Measurements from ENCODE around the gene PATL2.
A peak's percentile ranks its signal among the peaks of the same experiment; 100 is the strongest.

Gene PATL2

DNA sequence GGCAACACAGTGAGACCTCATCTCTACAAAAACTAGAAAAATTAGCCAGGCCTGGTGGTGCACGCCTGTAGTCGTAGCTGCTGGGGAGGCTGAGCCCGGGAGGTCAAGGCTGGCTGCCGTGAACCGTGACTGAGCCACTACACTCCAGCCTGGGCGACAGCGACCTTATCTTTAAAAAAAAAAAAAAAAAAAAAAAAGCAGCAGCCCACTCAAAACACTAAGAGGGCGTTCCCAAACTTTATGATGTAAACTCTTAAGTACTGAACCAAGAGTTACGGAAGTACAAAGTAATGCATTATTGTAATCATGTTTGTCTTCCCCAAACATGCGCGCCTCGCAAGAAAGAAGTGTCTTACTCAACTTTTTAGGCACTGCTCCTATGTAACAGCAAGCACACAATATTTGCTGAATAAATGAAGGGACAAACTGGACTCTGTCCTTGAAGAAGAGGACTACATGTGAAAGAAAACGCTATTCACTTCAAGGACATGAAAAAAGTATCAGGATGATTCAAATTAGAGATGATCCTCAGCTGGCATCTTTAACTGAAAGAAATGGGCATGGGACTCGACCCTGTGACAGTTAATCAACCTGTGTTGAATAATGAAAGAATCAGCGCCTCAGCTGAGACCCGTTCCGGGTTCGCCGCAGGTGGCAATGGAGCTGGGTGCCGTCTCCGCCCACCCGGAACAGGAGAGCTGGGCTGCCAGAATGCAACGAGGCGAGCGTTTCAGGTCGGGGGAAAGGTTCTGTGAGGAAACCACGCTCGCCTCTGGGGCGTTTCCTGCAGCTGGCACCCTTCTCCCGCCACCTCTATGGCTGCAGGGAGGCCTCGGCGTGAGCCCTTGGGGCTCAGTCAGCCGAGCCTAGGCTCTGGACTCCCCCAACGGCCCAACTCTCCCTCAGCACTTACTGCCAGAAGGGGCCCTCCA, 48.4 kb downstream of the PATL2 start:
- H3K27me3 ChIP-seq (ENCODE audit: control insufficient read depth, insufficient read depth, low read length): no peaks in the 10 kb centered on the region
- TF ChIP-seq, protein P1, sequence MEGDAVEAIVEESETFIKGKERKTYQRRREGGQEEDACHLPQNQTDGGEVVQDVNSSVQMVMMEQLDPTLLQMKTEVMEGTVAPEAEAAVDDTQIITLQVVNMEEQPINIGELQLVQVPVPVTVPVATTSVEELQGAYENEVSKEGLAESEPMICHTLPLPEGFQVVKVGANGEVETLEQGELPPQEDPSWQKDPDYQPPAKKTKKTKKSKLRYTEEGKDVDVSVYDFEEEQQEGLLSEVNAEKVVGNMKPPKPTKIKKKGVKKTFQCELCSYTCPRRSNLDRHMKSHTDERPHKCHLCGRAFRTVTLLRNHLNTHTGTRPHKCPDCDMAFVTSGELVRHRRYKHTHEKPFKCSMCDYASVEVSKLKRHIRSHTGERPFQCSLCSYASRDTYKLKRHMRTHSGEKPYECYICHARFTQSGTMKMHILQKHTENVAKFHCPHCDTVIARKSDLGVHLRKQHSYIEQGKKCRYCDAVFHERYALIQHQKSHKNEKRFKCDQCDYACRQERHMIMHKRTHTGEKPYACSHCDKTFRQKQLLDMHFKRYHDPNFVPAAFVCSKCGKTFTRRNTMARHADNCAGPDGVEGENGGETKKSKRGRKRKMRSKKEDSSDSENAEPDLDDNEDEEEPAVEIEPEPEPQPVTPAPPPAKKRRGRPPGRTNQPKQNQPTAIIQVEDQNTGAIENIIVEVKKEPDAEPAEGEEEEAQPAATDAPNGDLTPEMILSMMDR (IDR thresholded peaks at IDR 0.05): no peak
- H3K4me3 ChIP-seq (ENCODE audit: low read depth, low read length): peak overlapping the region; percentile 93
- peak overlapping the region; percentile 23 for H3K9ac ChIP-seq
- H2AFZ ChIP-seq: peak overlapping the region; percentile 75
- no peaks in the 10 kb centered on the region for H3K4me1 ChIP-seq
- H3K9me3 ChIP-seq (ENCODE audit: control insufficient read depth, low read length): no peaks in the 10 kb centered on the region
- no peaks in the 10 kb centered on the region for H3K79me2 ChIP-seq
- H3K36me3 ChIP-seq (ENCODE audit: control insufficient read depth, insufficient read depth, low read length): no peaks in the 10 kb centered on the region
- peak overlapping the region; percentile 95 for H3K27ac ChIP-seq
- peak overlapping the region; percentile 84 for H3K4me2 ChIP-seq (ENCODE audit: low read length)

DNA sequence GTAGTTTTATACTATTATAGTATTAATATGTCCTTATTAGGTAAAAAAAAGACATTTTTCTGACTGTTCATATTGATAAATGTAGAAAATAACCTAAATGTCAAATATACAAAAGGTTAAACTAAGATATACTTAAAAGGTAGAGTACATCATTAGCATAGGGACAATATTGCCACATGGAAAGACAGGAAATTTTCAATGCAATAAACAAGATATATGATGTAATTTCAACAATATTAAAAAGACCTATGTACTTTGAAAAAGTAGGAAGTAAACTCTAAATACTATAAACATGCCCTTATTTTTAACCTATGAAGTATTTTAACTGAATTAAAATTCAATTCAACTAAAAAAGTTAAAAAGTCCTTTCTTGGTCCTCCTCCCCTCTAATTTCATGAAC, 49.5 kb downstream of the PATL2 start:
- no peak overlapping the region for H2AFZ ChIP-seq
- no peaks in the 10 kb centered on the region for H3K36me3 ChIP-seq (ENCODE audit: control insufficient read depth, insufficient read depth, low read length)
- H3K79me2 ChIP-seq: no peaks in the 10 kb centered on the region
- TF ChIP-seq, protein P1 (IDR thresholded peaks at IDR 0.05): no peak
- no peak overlapping the region for H3K9ac ChIP-seq
- H3K9me3 ChIP-seq (ENCODE audit: control insufficient read depth, low read length): no peaks in the 10 kb centered on the region
- H3K27me3 ChIP-seq (ENCODE audit: control insufficient read depth, insufficient read depth, low read length): no peaks in the 10 kb centered on the region
- H3K4me1 ChIP-seq: no peaks in the 10 kb centered on the region
- H3K27ac ChIP-seq: no peak overlapping the region
- H3K4me3 ChIP-seq (ENCODE audit: low read depth, low read length): no peak overlapping the region
- H3K4me2 ChIP-seq (ENCODE audit: low read length): no peak overlapping the region

GRCh38 chr15:44659056-44659455, 52.1 kb downstream of the PATL2 start:
- Histone ChIP-seq H3K36me3 (ENCODE audit: control insufficient read depth, insufficient read depth, low read length) (no peaks in the 10 kb centered on the region), H3K27me3 (ENCODE audit: control insufficient read depth, insufficient read depth, low read length) (no peaks in the 10 kb centered on the region), H3K79me2 (no peaks in the 10 kb centered on the region), H3K4me1 (no peaks in the 10 kb centered on the region), H3K9ac (no peak overlapping the region), H3K4me3 (ENCODE audit: low read depth, low read length) (no peak overlapping the region), H3K4me2 (ENCODE audit: low read length) (no peak overlapping the region), H2AFZ (no peak overlapping the region), H3K9me3 (ENCODE audit: control insufficient read depth, low read length) (no peaks in the 10 kb centered on the region), H3K27ac (no peak overlapping the region)
- TF ChIP-seq, protein P1 (IDR thresholded peaks at IDR 0.05): no peak

DNA sequence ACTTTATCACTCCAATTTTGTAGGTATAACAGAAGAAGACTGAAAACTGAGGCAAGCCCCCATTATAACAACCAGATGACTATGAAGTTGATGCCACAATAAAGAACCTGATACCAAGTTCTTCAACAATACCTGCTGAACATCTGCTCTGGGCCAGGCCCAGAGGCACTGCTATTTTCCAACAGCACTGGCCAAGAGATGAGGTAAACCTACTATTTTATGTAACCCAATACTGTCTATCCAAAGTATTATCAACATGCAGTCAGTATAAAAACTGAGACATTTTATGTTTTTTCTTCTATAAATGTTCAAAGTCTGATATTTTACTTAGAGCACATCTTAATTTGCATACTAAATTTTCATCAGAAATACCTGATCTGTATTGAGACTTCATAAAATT, 53.7 kb downstream of the PATL2 start:
- Histone ChIP-seq H3K79me2 (no peaks in the 10 kb centered on the region), H2AFZ (no peak overlapping the region), H3K4me1 (no peaks in the 10 kb centered on the region), H3K4me3 (ENCODE audit: low read depth, low read length) (no peak overlapping the region), H3K36me3 (ENCODE audit: control insufficient read depth, insufficient read depth, low read length) (no peaks in the 10 kb centered on the region), H3K27ac (no peak overlapping the region), H3K9me3 (ENCODE audit: control insufficient read depth, low read length) (no peaks in the 10 kb centered on the region), H3K27me3 (ENCODE audit: control insufficient read depth, insufficient read depth, low read length) (no peaks in the 10 kb centered on the region), H3K4me2 (ENCODE audit: low read length) (no peak overlapping the region), H3K9ac (no peak overlapping the region)
- TF ChIP-seq, protein P1 (IDR thresholded peaks at IDR 0.05): no peak

DNA sequence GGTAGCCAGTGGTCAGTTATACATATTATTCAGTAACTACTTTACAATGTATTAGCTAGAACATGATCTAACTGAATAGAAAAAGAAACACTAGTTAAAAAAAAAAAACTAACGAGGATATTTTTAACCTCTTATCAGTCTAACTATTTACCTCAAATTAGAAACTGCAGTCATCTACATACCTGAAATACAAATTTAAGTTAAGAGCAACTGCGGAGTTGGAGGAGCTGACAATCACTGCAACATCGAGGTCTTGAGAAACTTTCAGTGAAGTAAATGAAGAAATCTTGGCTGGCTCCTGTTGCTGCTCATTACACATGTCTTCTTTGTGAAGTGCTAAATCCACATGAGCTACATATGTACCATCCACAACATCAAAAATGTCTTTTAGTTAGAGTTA, 54.2 kb downstream of the PATL2 start:
- H3K36me3 ChIP-seq (ENCODE audit: control insufficient read depth, insufficient read depth, low read length): no peaks in the 10 kb centered on the region
- no peak overlapping the region for H3K4me3 ChIP-seq (ENCODE audit: low read depth, low read length)
- H3K9ac ChIP-seq: no peak overlapping the region
- H3K4me1 ChIP-seq: no peaks in the 10 kb centered on the region
- TF ChIP-seq, protein P1 (IDR thresholded peaks at IDR 0.05): no peak
- no peaks in the 10 kb centered on the region for H3K9me3 ChIP-seq (ENCODE audit: control insufficient read depth, low read length)
- no peak overlapping the region for H3K27ac ChIP-seq
- H3K27me3 ChIP-seq (ENCODE audit: control insufficient read depth, insufficient read depth, low read length): no peaks in the 10 kb centered on the region
- H3K4me2 ChIP-seq (ENCODE audit: low read length): no peak overlapping the region
- H2AFZ ChIP-seq: no peak overlapping the region
- H3K79me2 ChIP-seq: no peaks in the 10 kb centered on the region
